Memory B cell (primary cell): ENCODE measurements around the gene POPDC3.
"Not testable (repeated sequence)": the region's sequence is repeated elsewhere in the genome, so short reads cannot be mapped to it uniquely, and the experiment has no call there.

Experiments
- ATAC-seq: fragments of 150-1000 bp; cut with Tn5 transposase; 2 replicates; pipeline ENCODE4 v1.10.0; 2021; ENCODE audit warnings: low read depth, mild to moderate bottlenecking, moderate library complexity
- DNase-seq, 2 donors: peaks; one replicate each; pipeline ENCODE4 v3.0.0; 2022; ENCODE audit warnings: low spot score in 2 of 2
- H3K27ac Mint-ChIP-seq: one replicate; pipeline ENCODE4 v1.8.0; 2022; ENCODE audit warnings: mild to moderate bottlenecking, moderate library complexity, mixed read lengths
- H3K27me3 Mint-ChIP-seq: one replicate; pipeline ENCODE4 v1.8.0; 2022; ENCODE audit warnings: mixed read lengths
- H3K36me3 Mint-ChIP-seq: one replicate; pipeline ENCODE4 v1.8.0; 2022; ENCODE audit warnings: mild to moderate bottlenecking, mixed read lengths
- H3K4me1 Mint-ChIP-seq: one replicate; pipeline ENCODE4 v1.8.0; 2022; ENCODE audit warnings: mixed read lengths
- H3K4me3 Mint-ChIP-seq: one replicate; pipeline ENCODE4 v1.8.0; 2022; ENCODE audit warnings: mild to moderate bottlenecking, moderate library complexity, mixed read lengths
- H3K9me3 Mint-ChIP-seq: one replicate; pipeline ENCODE4 v1.8.0; 2022; ENCODE audit warnings: mixed read lengths

The POPDC3 gene

DNA sequence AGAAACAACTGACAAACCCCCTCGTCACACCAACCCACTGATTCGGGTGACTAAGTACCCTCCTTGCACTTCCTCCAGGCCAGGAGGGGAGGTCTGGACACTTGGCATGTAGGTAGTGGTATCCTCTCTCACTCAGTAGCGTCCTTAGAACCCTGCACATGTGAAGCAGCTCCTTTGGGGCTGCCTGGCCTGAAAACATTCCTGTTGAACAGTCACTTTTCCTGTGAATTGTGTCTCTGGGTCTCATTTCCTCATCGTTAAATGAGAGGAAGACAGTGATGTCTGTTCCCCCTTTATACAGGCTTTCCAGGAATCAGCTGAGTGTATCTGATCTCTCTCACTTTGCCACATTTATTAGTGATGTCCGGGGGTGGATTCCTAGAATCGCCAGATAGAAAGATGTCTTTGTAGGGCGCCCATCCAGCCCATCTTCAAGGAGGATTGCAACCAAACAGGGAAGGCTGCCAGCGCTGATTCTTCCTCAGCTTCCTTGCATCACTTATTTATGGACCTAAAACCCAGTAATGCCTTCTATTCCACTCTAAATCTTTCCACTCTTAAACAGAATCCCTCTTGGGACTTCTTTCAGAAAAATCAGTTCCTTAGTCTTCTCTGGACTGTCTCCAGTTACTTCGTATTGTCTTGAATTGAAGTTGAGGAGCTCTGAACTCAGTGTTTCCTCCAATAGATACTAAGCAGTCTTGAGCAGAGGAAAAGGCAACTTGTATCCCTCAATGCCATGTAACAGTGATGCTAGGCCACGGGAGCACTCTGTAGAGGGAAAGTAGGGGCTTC is 9.4 kb upstream of the POPDC3 start:
- Mint-ChIP-seq H3K27me3 (peaks cover 9% of the 10 kb centered on the region), H3K36me3 (no peaks in the 10 kb centered on the region), H3K4me1 (no peaks in the 10 kb centered on the region), H3K9me3 (no peaks in the 10 kb centered on the region), H3K4me3 (no peak overlapping the region), H3K27ac (no peak overlapping the region)
- ATAC-seq (no peak), DNase-seq (no peak)

DNA sequence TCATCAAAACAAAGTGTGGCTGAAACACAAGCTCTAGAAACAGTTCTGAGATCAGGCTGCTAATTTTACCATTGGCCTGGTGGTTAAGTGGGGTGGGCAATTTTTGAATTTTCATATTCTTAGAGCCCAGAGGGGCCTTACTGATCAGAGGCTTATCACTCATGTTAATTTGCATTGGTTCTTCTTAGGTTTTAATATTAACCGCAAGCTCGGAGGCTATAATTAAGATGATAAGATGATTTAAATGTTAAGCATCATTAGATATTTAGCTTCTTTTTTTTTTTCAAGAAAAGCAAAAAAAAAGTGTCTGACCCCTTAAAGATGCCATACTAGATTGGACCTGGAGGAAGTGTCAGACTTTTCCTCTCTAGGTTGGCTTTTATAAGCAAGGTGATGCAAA is 8.4 kb upstream of the POPDC3 start:
- DNase-seq (no peak), ATAC-seq (no peak)
- H3K4me3 Mint-ChIP-seq = no peak overlapping the region
- no peaks in the 10 kb centered on the region for H3K9me3 Mint-ChIP-seq
- no peak overlapping the region for H3K27ac Mint-ChIP-seq
- no peaks in the 10 kb centered on the region for H3K4me1 Mint-ChIP-seq
- H3K36me3 Mint-ChIP-seq = no peaks in the 10 kb centered on the region
- peaks cover 12% of the 10 kb centered on the region for H3K27me3 Mint-ChIP-seq

DNA sequence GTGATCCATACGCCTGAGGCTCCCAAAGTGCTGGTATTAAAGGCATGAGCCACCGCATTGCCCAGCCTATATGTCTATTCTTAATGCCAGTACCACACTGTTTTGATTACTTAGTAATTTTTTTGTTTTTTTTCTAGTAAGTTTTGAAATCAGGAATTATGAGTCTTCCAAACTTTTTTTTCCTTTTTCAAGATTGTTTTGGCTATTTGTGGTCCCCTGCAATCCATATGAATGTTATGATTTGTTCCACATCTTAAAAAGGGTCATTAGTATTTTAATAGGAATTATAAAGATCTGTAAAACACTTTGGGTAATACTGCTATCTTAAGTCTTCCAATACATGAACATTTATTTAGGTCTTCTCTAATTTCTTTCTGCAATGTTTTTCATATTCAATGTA is 6.8 kb upstream of the POPDC3 start:
- Mint-ChIP-seq H3K27ac (no peak overlapping the region), H3K36me3 (no peaks in the 10 kb centered on the region), H3K4me3 (no peak overlapping the region), H3K27me3 (peaks cover 15% of the 10 kb centered on the region), H3K9me3 (no peaks in the 10 kb centered on the region), H3K4me1 (no peaks in the 10 kb centered on the region)
- no peak for ATAC-seq
- no peak for DNase-seq

DNA sequence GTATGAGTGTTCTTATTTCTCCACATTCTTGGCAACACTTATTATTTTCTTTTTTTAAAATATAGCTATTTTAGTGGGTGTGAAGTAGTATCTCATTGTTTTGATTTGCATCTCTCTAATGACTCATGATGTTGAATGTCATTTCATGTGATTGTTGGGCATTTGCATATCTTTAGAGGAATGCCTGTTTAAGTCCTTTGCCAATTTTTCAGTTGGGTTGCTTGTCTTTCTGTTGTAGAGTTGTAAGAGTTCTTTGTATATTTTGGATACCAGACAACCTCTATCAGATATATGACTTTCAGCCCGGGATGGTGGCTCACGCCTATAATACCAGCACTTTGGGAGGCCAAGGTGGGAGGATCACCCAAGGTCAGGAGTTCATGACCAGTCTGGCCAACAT is 5.1 kb upstream of the POPDC3 start:
- Mint-ChIP-seq H3K4me1 (peaks cover 2% of the 10 kb centered on the region), H3K4me3 (no peak overlapping the region), H3K27ac (no peak overlapping the region), H3K27me3 (peaks cover 23% of the 10 kb centered on the region), H3K9me3 (no peaks in the 10 kb centered on the region), H3K36me3 (no peaks in the 10 kb centered on the region)
- ATAC-seq = no peak
- DNase-seq = no peak

DNA sequence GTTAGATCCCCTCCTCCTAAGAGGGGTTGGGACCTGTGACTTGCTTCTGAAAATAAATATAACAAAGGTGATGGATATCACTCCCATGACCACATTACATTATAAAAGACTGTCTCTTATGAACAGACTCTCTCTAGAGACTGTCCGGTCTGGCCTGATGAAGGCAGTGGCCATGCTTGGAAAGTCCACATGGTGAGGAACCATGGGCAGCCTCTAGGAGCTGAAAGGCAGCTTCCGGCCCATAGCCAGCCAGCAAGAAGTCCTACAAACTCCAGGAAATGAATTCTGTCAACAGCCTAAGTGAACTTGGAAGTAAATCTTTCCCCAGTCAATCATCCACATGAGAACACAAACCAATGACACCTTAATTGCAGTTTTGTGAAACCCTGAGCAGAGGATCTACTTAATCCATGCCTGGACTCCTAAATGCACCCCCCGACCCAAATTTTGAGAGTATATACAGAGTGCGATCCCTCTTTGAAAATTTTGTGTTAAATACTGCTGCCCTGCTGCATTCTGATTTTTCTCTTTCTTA is 2.2 kb upstream of the POPDC3 start:
- DNase-seq (no peak), ATAC-seq (no peak)
- Mint-ChIP-seq H3K27ac (no peak overlapping the region), H3K4me3 (no peak overlapping the region), H3K27me3 (peaks cover 18% of the 10 kb centered on the region), H3K9me3 (no peaks in the 10 kb centered on the region), H3K36me3 (no peaks in the 10 kb centered on the region), H3K4me1 (peaks cover 2% of the 10 kb centered on the region)

DNA sequence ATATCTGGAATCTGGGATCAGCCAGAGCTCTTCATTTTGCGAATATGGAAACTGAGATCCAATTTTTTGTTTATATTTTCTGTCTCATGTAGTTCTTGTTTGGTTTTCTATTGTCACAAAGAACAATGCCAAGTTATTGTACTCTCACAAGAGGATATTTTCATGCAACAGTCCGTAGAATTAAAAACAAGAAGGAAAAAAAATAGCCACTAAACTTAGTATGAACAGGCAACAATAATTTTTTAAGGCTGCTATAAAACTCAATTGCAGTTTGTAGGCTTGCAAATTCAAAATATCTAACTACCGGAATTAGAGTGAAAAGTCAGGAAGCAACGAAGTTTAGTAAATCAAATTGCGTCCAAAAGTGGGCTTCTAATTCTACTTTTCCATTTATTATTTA is 1.2 kb downstream of the POPDC3 start:
- H3K4me3 Mint-ChIP-seq = no peak overlapping the region
- ATAC-seq (no peak), DNase-seq (no peak)
- H3K27me3 Mint-ChIP-seq = peaks cover 11% of the 10 kb centered on the region
- H3K4me1 Mint-ChIP-seq = peaks cover 2% of the 10 kb centered on the region
- no peaks in the 10 kb centered on the region for H3K36me3 Mint-ChIP-seq
- H3K27ac Mint-ChIP-seq = no peak overlapping the region
- H3K9me3 Mint-ChIP-seq = no peaks in the 10 kb centered on the region

DNA sequence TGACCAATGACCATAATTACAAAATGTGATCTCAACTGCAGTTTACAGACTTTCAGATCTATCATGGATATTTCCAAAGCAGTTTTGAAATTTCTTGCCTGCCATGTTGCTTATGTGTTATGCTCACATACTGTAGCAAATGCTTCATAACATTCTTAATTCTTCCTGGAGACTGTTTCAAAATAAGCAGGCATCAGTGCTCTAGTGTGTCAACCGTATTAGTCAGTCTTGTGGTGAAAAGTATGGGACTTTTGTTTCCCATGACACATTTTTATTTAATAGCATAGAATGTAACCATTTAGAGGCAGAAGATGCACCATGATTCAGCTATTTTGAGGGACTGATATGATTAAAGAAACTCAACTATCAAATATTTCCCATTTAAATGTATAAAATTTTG is 1.7 kb downstream of the POPDC3 start:
- H3K27ac Mint-ChIP-seq = no peak overlapping the region
- H3K4me3 Mint-ChIP-seq = no peak overlapping the region
- peaks cover 2% of the 10 kb centered on the region for H3K4me1 Mint-ChIP-seq
- H3K9me3 Mint-ChIP-seq = peaks cover 2% of the 10 kb centered on the region
- H3K27me3 Mint-ChIP-seq = peaks cover 11% of the 10 kb centered on the region
- DNase-seq (no peak), ATAC-seq (no peak)
- H3K36me3 Mint-ChIP-seq = no peaks in the 10 kb centered on the region

DNA sequence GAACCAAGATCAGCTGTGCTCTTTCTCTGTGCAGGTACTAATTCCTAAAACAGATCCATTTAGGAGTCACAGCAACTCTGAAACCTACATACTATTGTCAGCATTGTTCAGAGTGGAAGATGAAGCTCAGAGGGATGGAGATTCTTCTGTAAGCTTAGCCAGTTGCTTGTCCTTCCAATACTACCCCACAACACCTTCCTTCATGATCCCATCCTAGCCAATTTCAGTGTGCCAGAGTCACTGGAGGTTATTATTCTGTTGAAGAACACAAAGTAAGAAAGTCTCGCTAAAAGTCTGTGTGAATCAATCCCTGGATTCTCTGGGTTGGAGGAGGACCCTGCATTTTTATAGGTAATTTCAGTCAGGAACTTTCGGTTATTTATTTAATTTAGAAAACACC is 2.3 kb downstream of the POPDC3 start:
- Mint-ChIP-seq H3K27me3 (peaks cover 11% of the 10 kb centered on the region), H3K4me3 (no peak overlapping the region), H3K9me3 (peaks cover 2% of the 10 kb centered on the region), H3K36me3 (no peaks in the 10 kb centered on the region), H3K4me1 (peaks cover 2% of the 10 kb centered on the region), H3K27ac (no peak overlapping the region)
- ATAC-seq = no peak
- DNase-seq = no peak

DNA sequence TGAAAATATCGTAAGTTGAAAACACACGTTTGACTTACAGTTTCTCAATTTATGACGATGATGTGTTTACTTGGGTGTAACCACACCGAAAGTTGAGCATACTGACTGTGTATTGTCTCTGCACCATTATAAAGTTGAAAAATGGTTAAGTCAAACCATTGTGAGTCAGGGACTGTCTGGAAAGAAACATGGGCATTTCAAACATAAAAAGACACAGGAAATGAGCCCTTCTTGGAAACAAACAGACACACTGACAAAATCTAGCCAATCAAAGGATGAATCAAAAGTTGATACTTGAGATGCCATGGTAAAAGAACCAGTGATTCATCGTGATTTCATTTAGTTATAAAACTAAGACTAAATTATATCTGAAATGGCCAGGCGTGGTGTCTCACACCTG is 5.3 kb downstream of the POPDC3 start:
- no peak overlapping the region for H3K4me3 Mint-ChIP-seq
- no peaks in the 10 kb centered on the region for H3K4me1 Mint-ChIP-seq
- peaks cover 2% of the 10 kb centered on the region for H3K9me3 Mint-ChIP-seq
- H3K36me3 Mint-ChIP-seq = no peaks in the 10 kb centered on the region
- H3K27me3 Mint-ChIP-seq = peaks cover 1% of the 10 kb centered on the region
- H3K27ac Mint-ChIP-seq = no peak overlapping the region
- DNase-seq (no peak), ATAC-seq (no peak)

DNA sequence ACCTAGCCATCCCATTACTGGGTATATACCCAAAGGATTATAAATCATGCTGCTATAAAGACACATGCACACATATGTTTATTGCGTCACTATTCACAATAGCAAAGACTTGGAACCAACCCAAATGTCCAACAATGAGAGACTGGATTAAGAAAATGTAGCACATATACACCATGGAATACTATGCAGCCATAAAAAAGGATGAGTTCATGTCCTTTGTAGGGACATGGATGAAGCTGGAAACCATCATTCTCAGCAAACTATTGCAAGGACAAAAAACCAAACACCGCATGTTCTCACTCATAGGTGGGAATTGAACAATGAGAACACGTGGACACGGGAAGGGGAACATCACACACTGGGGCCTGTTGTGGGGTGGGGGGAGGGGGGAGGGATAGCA is 7.3 kb downstream of the POPDC3 start:
- not testable (repeated sequence) for H3K27ac Mint-ChIP-seq, H3K4me1 Mint-ChIP-seq, ATAC-seq, H3K4me3 Mint-ChIP-seq, H3K27me3 Mint-ChIP-seq, H3K36me3 Mint-ChIP-seq, H3K9me3 Mint-ChIP-seq, DNase-seq

DNA sequence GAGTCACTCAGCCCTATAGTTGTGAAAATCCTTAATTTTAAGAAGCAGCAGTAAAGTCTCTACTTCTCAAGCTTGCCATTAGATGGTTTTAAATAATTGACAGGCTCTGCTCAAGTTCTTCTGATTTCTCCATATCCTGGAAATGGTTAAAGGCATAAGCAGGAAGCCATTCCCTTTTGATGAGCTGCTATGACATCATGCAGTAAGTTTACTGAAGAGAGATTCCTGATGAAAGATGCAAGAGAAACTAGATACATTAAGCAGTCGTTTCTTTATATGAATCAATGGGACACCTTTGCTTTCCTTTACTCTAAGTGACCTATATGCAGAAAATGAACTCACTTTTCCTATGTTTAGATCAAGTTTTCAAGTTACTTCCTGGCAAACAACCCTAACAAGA is 9.8 kb downstream of the POPDC3 start:
- Mint-ChIP-seq H3K27me3 (peaks cover 7% of the 10 kb centered on the region), H3K4me1 (no peaks in the 10 kb centered on the region), H3K9me3 (peaks cover 2% of the 10 kb centered on the region), H3K27ac (no peak overlapping the region), H3K4me3 (no peak overlapping the region), H3K36me3 (no peaks in the 10 kb centered on the region)
- ATAC-seq (no peak), DNase-seq (no peak)

DNA sequence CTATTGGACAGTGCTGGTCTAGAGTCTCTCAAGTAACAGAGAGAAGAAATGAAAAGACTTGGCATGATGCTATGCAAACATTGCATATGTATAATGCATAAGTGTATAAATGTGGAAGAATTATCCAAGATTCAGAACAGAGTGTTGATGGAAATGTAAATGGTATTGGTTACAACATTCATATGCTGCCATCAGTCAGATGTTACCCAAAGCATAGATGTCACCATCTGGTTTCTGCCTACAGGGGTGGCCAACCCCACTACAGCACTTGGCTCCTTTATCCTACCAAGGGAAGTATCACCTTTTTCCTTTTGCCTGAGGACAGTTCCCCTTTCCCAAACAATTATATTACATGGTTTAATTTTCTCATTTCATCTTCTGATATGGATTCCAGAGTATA is 11.9 kb downstream of the POPDC3 start:
- no peak for DNase-seq
- no peak for ATAC-seq
- Mint-ChIP-seq H3K27ac (no peak overlapping the region), H3K4me3 (no peak overlapping the region), H3K4me1 (no peaks in the 10 kb centered on the region), H3K9me3 (no peaks in the 10 kb centered on the region), H3K27me3 (peaks cover 7% of the 10 kb centered on the region), H3K36me3 (no peaks in the 10 kb centered on the region)

DNA sequence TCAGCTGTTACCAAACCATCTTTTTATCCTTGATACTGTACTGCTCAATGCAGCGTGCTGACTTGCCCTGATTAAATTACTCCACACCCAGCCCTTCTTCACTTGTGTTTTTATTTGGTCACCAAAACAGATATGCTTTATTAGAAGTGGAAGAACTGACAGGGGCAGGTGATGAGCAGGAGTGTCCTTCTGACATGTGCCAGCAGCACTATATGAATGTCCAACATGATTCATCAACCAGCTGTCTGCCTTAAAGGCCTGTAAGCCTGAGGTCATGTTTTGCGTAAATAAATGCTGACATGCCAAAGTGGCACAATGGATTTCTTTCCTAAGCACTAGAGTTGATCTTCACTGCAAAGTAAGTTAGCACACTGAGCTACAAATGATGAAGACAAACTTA is 15.4 kb downstream of the POPDC3 start:
- H3K36me3 Mint-ChIP-seq = no peaks in the 10 kb centered on the region
- DNase-seq (no peak), ATAC-seq (no peak)
- H3K9me3 Mint-ChIP-seq = no peaks in the 10 kb centered on the region
- peaks cover 11% of the 10 kb centered on the region for H3K27me3 Mint-ChIP-seq
- H3K27ac Mint-ChIP-seq = no peak overlapping the region
- no peaks in the 10 kb centered on the region for H3K4me1 Mint-ChIP-seq
- H3K4me3 Mint-ChIP-seq = no peak overlapping the region

DNA sequence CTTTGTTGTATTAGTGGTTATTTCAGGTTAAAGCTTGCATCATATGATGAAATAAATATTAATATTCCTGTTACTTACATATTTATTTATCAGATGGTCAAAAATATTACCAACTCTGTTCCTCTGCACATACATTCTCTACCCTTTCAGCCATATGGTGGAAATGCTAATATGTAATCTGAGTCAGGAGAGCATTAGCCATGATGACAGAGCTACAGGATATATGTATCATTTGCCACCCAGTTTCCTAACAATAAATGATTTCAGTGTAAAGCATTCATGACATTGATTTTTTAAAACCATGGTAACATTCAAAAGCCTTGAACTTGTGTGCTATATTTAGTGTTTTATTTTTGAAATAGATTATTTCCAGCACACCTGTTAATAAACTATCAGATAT is 16.6 kb downstream of the POPDC3 start:
- ATAC-seq (no peak), DNase-seq (no peak)
- Mint-ChIP-seq H3K9me3 (no peaks in the 10 kb centered on the region), H3K27ac (no peak overlapping the region), H3K4me3 (no peak overlapping the region), H3K27me3 (peaks cover 8% of the 10 kb centered on the region), H3K4me1 (no peaks in the 10 kb centered on the region), H3K36me3 (no peaks in the 10 kb centered on the region)

DNA sequence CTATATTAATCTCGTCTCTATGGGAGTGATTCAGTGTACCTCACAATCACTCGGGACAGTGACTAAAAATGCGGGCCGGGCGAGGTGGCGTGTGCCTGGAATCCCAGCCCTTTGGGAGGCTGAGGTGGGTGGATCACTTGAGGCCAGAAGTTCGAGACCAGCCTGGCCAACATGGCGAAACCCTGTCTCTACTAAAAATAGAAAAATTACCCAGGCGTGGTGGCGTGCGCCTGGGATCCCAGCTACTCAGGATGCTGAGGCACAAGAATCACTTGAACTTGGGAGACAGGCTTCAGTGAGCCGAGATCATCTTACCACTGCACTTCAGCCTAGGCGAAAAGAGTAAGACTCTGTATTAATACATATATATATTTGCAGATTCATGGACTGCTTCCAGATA is 17.4 kb downstream of the POPDC3 start:
- Mint-ChIP-seq H3K9me3 (no peaks in the 10 kb centered on the region), H3K27me3 (peaks cover 8% of the 10 kb centered on the region), H3K36me3 (no peaks in the 10 kb centered on the region), H3K4me1 (no peaks in the 10 kb centered on the region), H3K4me3 (no peak overlapping the region), H3K27ac (no peak overlapping the region)
- ATAC-seq (no peak), DNase-seq (no peak)
